ENCODE measurements around the gene BCAR3.
A peak's percentile ranks its signal among the peaks of the same experiment; 100 is the strongest.

Gene BCAR3

GRCh38 chr1:93720956-93721626, 39.5 kb upstream of the BCAR3 start:
- H3K36me3 ChIP-seq (ENCODE audit: low read depth) = no peaks in the 10 kb centered on the region
- DNase-seq (ENCODE audit: low spot score) (no peak), ATAC-seq (ENCODE audit: low read depth) (peak; percentile 50; the same call in 2 of the 3 replicates)
- peaks cover 2% of the 10 kb centered on the region for H3K4me1 ChIP-seq (ENCODE audit: insufficient read depth, poor library complexity, severe bottlenecking)
- TF ChIP-seq CTCF (IDR thresholded peaks at IDR 0.05; ENCODE audit: poor library complexity, severe bottlenecking) = no peak
- peak overlapping the region; percentile 6 for H3K27ac ChIP-seq (ENCODE audit: poor library complexity, severe bottlenecking)
- H3K4me3 ChIP-seq (ENCODE audit: severe bottlenecking) = no peak overlapping the region
- peaks cover 4% of the 10 kb centered on the region for H3K9me3 ChIP-seq (ENCODE audit: severe bottlenecking)
- no peaks in the 10 kb centered on the region for H3K27me3 ChIP-seq (ENCODE audit: insufficient read depth, poor library complexity, severe bottlenecking)

- Histone ChIP-seq H3K36me3 (ENCODE audit: low read depth) (no peaks in the 10 kb centered on the region), H3K27me3 (ENCODE audit: insufficient read depth, poor library complexity, severe bottlenecking) (no peaks in the 10 kb centered on the region), H3K27ac (ENCODE audit: poor library complexity, severe bottlenecking) (no peak overlapping the region), H3K9me3 (ENCODE audit: severe bottlenecking) (peaks cover 4% of the 10 kb centered on the region), H3K4me3 (ENCODE audit: severe bottlenecking) (no peak overlapping the region), H3K4me1 (ENCODE audit: insufficient read depth, poor library complexity, severe bottlenecking) (no peaks in the 10 kb centered on the region)
- no peak for TF ChIP-seq CTCF (IDR thresholded peaks at IDR 0.05; ENCODE audit: poor library complexity, severe bottlenecking)
- ATAC-seq (ENCODE audit: low read depth) = no peak
- no peak for DNase-seq (ENCODE audit: low spot score)
These were observed 36.0 kb upstream of the BCAR3 start for GRCh38 chr1:93717640-93718039.

- no peaks in the 10 kb centered on the region for H3K4me1 ChIP-seq (ENCODE audit: insufficient read depth, poor library complexity, severe bottlenecking)
- H3K36me3 ChIP-seq (ENCODE audit: low read depth) = no peaks in the 10 kb centered on the region
- ATAC-seq (ENCODE audit: low read depth) (peak; percentile 65), DNase-seq (ENCODE audit: low spot score) (no peak)
- no peak overlapping the region for H3K27ac ChIP-seq (ENCODE audit: poor library complexity, severe bottlenecking)
- no peak for TF ChIP-seq CTCF (IDR thresholded peaks at IDR 0.05; ENCODE audit: poor library complexity, severe bottlenecking)
- H3K9me3 ChIP-seq (ENCODE audit: severe bottlenecking) = peaks cover 4% of the 10 kb centered on the region
- no peak overlapping the region for H3K4me3 ChIP-seq (ENCODE audit: severe bottlenecking)
- H3K27me3 ChIP-seq (ENCODE audit: insufficient read depth, poor library complexity, severe bottlenecking) = no peaks in the 10 kb centered on the region
These were observed 35.3 kb upstream of the BCAR3 start for GRCh38 chr1:93716941-93717368.

GRCh38 chr1:93716163-93716562, 34.5 kb upstream of the BCAR3 start:
- Histone ChIP-seq H3K9me3 (ENCODE audit: severe bottlenecking) (peaks cover 4% of the 10 kb centered on the region), H3K36me3 (ENCODE audit: low read depth) (no peaks in the 10 kb centered on the region), H3K4me1 (ENCODE audit: insufficient read depth, poor library complexity, severe bottlenecking) (no peaks in the 10 kb centered on the region), H3K27ac (ENCODE audit: poor library complexity, severe bottlenecking) (no peak overlapping the region), H3K4me3 (ENCODE audit: severe bottlenecking) (no peak overlapping the region), H3K27me3 (ENCODE audit: insufficient read depth, poor library complexity, severe bottlenecking) (no peaks in the 10 kb centered on the region)
- no peak for TF ChIP-seq CTCF (IDR thresholded peaks at IDR 0.05; ENCODE audit: poor library complexity, severe bottlenecking)
- no peak for ATAC-seq (ENCODE audit: low read depth)
- DNase-seq (ENCODE audit: low spot score) = no peak

- peaks cover 4% of the 10 kb centered on the region for H3K9me3 ChIP-seq (ENCODE audit: severe bottlenecking)
- no peak overlapping the region for H3K27ac ChIP-seq (ENCODE audit: poor library complexity, severe bottlenecking)
- ATAC-seq (ENCODE audit: low read depth) (no peak), DNase-seq (ENCODE audit: low spot score) (no peak)
- H3K36me3 ChIP-seq (ENCODE audit: low read depth) = no peaks in the 10 kb centered on the region
- no peak for TF ChIP-seq CTCF (IDR thresholded peaks at IDR 0.05; ENCODE audit: poor library complexity, severe bottlenecking)
- no peaks in the 10 kb centered on the region for H3K4me1 ChIP-seq (ENCODE audit: insufficient read depth, poor library complexity, severe bottlenecking)
- no peak overlapping the region for H3K4me3 ChIP-seq (ENCODE audit: severe bottlenecking)
- H3K27me3 ChIP-seq (ENCODE audit: insufficient read depth, poor library complexity, severe bottlenecking) = no peaks in the 10 kb centered on the region
These were observed 34.0 kb upstream of the BCAR3 start for GRCh38 chr1:93715529-93716126.

Data from RWPE2 (cell line).